Measurements from ENCODE around the gene WDFY2. TPM values are rescaled to one million over a fixed set of nuclear protein-coding genes. Genes with fewer than 3 reads are reported as not detected.

The WDFY2 gene
- total and polyA plus RNA-seq, 2 of the 8 experiments (the other 6 are each of a cell fraction or from before 2014, with no cell fraction given), result 13.9 to 29.0 TPM

DNA sequence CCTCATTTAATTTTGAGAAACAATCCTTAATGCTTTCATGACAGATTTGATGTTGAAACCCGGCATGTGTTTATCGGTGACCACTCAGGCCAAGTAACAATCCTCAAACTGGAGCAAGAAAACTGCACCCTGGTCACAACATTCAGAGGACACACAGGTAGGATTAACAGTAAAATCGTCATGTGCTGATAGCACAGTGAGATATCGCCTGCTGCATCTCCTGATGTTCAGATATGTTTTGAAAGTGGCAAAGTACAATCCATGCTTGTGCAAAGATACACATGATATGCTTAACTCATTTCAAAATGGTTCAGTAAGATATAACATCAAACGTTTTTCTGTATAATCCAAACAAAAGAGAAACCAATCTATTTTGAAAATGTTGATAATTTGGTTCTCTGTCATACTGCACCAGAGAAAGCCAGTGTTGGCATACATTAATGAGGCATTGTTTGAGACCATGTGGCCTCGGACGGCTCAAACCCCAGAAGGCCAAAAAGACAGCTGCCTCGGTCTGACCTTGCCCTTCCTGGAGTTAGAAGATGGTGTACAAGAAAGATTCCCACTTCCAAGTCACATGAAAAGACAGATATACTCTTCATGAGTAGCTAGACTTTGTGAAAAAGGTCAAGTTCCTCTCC, 143.5 kb downstream of the WDFY2 start:
- Histone ChIP-seq H2BK120ac (replicated peaks; ENCODE audit: low read depth, low read length) (no peak overlapping the region), H3K4me2 (ENCODE audit: insufficient read depth in 1 of 2, low read depth in 2 of 2, low read length in 2 of 2) (no peak overlapping the region), H2BK12ac (ENCODE audit: low read depth, low read length) (no peak overlapping the region), H4K8ac (ENCODE audit: extremely low read depth, insufficient read depth, low read length) (no peak overlapping the region), H3K79me2 (ENCODE audit: control insufficient read depth in 1 of 2, insufficient read depth in 2 of 2, low read length in 2 of 2) (no peaks in the 10 kb centered on the region), H3K9ac (replicated peaks in 1 of 4; ENCODE audit: extremely low read depth in 1 of 4, low read depth in 3 of 4, low read length in 3 of 4) (no peak overlapping the region), H3K23me2 (ENCODE audit: low read depth, low read length) (no peaks in the 10 kb centered on the region), H3K4ac (replicated peaks; ENCODE audit: insufficient read length, low read depth, low read length) (no peak overlapping the region), H3K36me3 (ENCODE audit: control insufficient read depth in 2 of 4, insufficient read depth in 4 of 4, low read length in 3 of 4) (peaks cover 0 to 11% (median 6%) of the 10 kb centered on the region in 4 experiments; a peak in 4 of 8 replicates), H2AFZ (ENCODE audit: low read length) (no peak overlapping the region), H2BK20ac (ENCODE audit: low read length) (no peak overlapping the region), H3K14ac (ENCODE audit: insufficient read length) (no peak overlapping the region), H4K20me1 (replicated peaks in 1 of 2; ENCODE audit: control insufficient read depth in 1 of 2, insufficient read depth in 2 of 2, low read length in 2 of 2) (no peaks in the 10 kb centered on the region), H2BK5ac (ENCODE audit: low read depth, low read length) (no peak overlapping the region), H3K79me1 (ENCODE audit: low read depth, low read length) (no peaks in the 10 kb centered on the region), H4K91ac (replicated peaks; ENCODE audit: insufficient read length, low read length) (no peak overlapping the region), H3K56ac (replicated peaks; ENCODE audit: insufficient read length, low read depth, low read length) (no peak overlapping the region), H3K18ac (ENCODE audit: extremely low read depth, low read length) (no peak overlapping the region), H2AK5ac (ENCODE audit: low read depth, low read length) (no peak overlapping the region), H3K27ac (ENCODE audit: low read depth, low read length) (no peak overlapping the region), H3K9me3 (ENCODE audit: insufficient read depth in 2 of 2, low read depth in 1 of 2, low read length in 1 of 2) (no peaks in the 10 kb centered on the region), H2BK15ac (ENCODE audit: low read length) (no peak overlapping the region), H3K4me1 (replicated peaks in 1 of 4; ENCODE audit: control insufficient read depth in 3 of 4, insufficient read depth in 4 of 4, low read length in 3 of 4) (no peaks in the 10 kb centered on the region), H3K4me3 (ENCODE audit: extremely low read depth in 1 of 4, insufficient read depth in 2 of 4, low read depth in 3 of 4, low read length in 4 of 4) (no peak overlapping the region), H4K5ac (ENCODE audit: insufficient read length, low read depth, low read length) (no peak overlapping the region), H3K23ac (ENCODE audit: insufficient read length) (no peak overlapping the region), H3K27me3 (replicated peaks in 1 of 4; ENCODE audit: control insufficient read depth in 3 of 4, extremely low read depth in 1 of 4, insufficient read depth in 3 of 4, low read length in 3 of 4) (no peaks in the 10 kb centered on the region)
- ChIA-PET POLR2A (ENCODE audit: partially characterized antibody) (interaction anchor here (1.1 kb wide), 1 partner anchor 29 kb away, joined by 3 read pairs; no protein-coding TSS in a partner anchor), CTCF (ENCODE audit: partially characterized antibody) (interaction anchor here (0.6 kb wide), 1 partner anchor 208 kb away, joined by 3 read pairs; no protein-coding TSS in a partner anchor)
- FAIRE-seq (no peak), DNase-seq (ENCODE audit: low read depth in 1 of 2, low spot score in 2 of 2) (no peak)
- 89% methylated on average over 8 of the region's 8 CpGs; no CpG with 5 or more reads in 1 of the 2 experiments for WGBS, 2 experiments (ENCODE audit: extremely low coverage in 1 of 2, insufficient coverage in 1 of 2, insufficient read length in 1 of 2, insufficient replicate concordance in 2 of 2, low coverage in 1 of 2, low lambda C conversion rate in 2 of 2, missing lambda C conversion rate in 1 of 2)
- TF ChIP-seq BACH1 (IDR thresholded peaks at IDR 0.05; ENCODE audit: low read length) (no peak), POLR2AphosphoS5 (IDR thresholded peaks at IDR 0.05; ENCODE audit: low read depth, low read length) (no peak), FOSL1 (IDR thresholded peaks at IDR 0.05; ENCODE audit: insufficient read depth, low read depth, low read length) (no peak)

All from H1 (cell line).